Tibial nerve (tissue), 4 donors: ENCODE results near the gene ARL8A. TPM values are rescaled to one million over a fixed set of nuclear protein-coding genes. Genes with fewer than 3 reads are reported as not detected.
"Not testable (repeated sequence)": the region's sequence is repeated elsewhere in the genome, so short reads cannot be mapped to it uniquely, and the experiment has no call there.

Experiments used
- DNase-seq, 2 donors: peaks; one replicate each; pipeline ENCODE4 v3.0.0-alpha.2; 2019; ENCODE audit warnings: low spot score in 2 of 2
- H3K27ac ChIP-seq, 4 donors: fragments of 200-600 bp; sonication (generic) in 3 of 4; one replicate each; pipeline ENCODE4 v1.5.1; 2017 to 2019; ENCODE audit warnings: mild to moderate bottlenecking in 1 of 4
- H3K27me3 ChIP-seq, 2 donors: fragments of 200-600 bp; sonication (generic) in 1 of 2; one replicate each; pipeline versions ENCODE4 v1.5.1 to v1.6.0; 2017 to 2019
- H3K36me3 ChIP-seq, 3 donors: fragments of 200-600 bp; sonication (generic); one replicate each; pipeline ENCODE4 v1.5.1; 2018 to 2019
- H3K4me1 ChIP-seq, 4 donors: fragments of 200-600 bp; sonication (generic) in 3 of 4; one replicate each; pipeline ENCODE4 v1.5.1; 2017 to 2019
- H3K4me3 ChIP-seq, 4 donors: fragments of 200-600 bp; sonication (generic) in 3 of 4; one replicate each; pipeline ENCODE4 v1.5.1; 2017 to 2019; ENCODE audit warnings: mild to moderate bottlenecking in 1 of 4, moderate library complexity in 1 of 4
- H3K9me3 ChIP-seq, 4 donors: fragments of 200-600 bp; sonication (generic) in 3 of 4; one replicate each; pipeline ENCODE4 v1.5.1; 2017 to 2019
- EP300 ChIP-seq, 2 donors: sonication (generic); formaldehyde crosslinking; IDR thresholded peaks; one replicate each; pipeline ENCODE4 v1.6.1; 2017; ENCODE audit warnings: antibody characterized with exemption in 2 of 2, mild to moderate bottlenecking in 1 of 2
- POLR2A ChIP-seq, 2 donors: fragments of 450-650 bp; IDR thresholded peaks; one replicate each; pipeline ENCODE4 v1.6.1; 2017; ENCODE audit warnings: antibody characterized with exemption in 2 of 2, mild to moderate bottlenecking in 2 of 2, moderate library complexity in 2 of 2
- WGBS, 2 donors: methylation state at CpG; one replicate each; pipeline ENCODE4 v1.1.5; 2018; 5-methylcytosine and 5-hydroxymethylcytosine counted together
- total RNA-seq, 4 donors: library from RNA; depleted of rRNA; stranded (reverse); fragments of >200 nt; gene quantifications; one replicate each; pipeline ENCODE4 v1.1.0, GENCODE V29; 2016
- TF ChIP-seq, protein P1 (sequence below), 5 experiments: fragments of 200-600 bp in 3 of 5; fragments of 450-650 bp in 2 of 5; sonication (generic) in 3 of 5; IDR thresholded peaks; one replicate each; pipeline ENCODE4 v1.5.1; 2016 to 2019; ENCODE audit warnings: antibody characterized with exemption in 5 of 5, mild to moderate bottlenecking in 3 of 5, moderate library complexity in 2 of 5

Gene ARL8A
- total RNA-seq, 4 donors from 2014 or later: 35.0 to 64.5 (median 49.3) TPM

DNA sequence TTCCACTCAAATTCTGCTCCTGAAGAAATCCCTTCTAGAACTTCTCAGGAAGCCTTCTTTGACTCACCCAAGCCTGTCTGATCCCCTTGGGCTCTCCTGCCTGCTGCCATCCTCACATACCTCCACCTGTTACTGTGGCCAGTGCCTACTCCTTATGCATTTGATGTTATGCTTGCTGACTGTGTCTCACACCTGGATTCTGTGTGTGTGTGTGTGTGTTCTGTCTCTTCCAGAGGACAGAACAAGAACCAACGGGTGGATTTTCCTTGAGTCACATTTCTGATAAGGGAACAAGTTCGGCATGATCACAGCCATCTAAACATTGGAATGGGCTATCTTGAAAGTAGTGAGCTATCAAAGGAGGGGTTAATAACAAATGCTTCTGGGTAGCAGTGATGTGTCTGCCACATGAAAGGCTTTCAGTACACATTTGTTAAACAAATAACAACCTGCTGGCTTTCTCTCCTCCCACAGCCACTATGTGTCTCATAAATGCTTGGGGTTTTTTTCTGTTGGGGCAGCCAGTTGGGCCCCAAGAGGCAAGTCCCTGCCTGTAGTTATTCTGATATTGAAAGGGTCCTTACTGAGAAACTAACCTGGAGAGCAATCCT, 30.7 kb downstream of the ARL8A start:
- Histone ChIP-seq H3K4me1 (peaks cover 3 to 19% (median 17%) of the 10 kb centered on the region in 4 donors), H3K4me3 (no peak overlapping the region), H3K27ac (peak overlapping the region in 3 of 4 donors; percentile 61 to 77 (median 71)), H3K9me3 (no peaks in the 10 kb centered on the region), H3K36me3 (no peaks in the 10 kb centered on the region), H3K27me3 (no peaks in the 10 kb centered on the region)
- 69% methylated on average over 2 of the region's 2 CpGs for WGBS, 2 donors
- TF ChIP-seq, protein P1, sequence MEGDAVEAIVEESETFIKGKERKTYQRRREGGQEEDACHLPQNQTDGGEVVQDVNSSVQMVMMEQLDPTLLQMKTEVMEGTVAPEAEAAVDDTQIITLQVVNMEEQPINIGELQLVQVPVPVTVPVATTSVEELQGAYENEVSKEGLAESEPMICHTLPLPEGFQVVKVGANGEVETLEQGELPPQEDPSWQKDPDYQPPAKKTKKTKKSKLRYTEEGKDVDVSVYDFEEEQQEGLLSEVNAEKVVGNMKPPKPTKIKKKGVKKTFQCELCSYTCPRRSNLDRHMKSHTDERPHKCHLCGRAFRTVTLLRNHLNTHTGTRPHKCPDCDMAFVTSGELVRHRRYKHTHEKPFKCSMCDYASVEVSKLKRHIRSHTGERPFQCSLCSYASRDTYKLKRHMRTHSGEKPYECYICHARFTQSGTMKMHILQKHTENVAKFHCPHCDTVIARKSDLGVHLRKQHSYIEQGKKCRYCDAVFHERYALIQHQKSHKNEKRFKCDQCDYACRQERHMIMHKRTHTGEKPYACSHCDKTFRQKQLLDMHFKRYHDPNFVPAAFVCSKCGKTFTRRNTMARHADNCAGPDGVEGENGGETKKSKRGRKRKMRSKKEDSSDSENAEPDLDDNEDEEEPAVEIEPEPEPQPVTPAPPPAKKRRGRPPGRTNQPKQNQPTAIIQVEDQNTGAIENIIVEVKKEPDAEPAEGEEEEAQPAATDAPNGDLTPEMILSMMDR (IDR thresholded peaks at IDR 0.05): no peak
- TF ChIP-seq EP300 (IDR thresholded peaks at IDR 0.05) (no peak), POLR2A (IDR thresholded peaks at IDR 0.05) (no peak)
- DNase-seq: no peak

DNA sequence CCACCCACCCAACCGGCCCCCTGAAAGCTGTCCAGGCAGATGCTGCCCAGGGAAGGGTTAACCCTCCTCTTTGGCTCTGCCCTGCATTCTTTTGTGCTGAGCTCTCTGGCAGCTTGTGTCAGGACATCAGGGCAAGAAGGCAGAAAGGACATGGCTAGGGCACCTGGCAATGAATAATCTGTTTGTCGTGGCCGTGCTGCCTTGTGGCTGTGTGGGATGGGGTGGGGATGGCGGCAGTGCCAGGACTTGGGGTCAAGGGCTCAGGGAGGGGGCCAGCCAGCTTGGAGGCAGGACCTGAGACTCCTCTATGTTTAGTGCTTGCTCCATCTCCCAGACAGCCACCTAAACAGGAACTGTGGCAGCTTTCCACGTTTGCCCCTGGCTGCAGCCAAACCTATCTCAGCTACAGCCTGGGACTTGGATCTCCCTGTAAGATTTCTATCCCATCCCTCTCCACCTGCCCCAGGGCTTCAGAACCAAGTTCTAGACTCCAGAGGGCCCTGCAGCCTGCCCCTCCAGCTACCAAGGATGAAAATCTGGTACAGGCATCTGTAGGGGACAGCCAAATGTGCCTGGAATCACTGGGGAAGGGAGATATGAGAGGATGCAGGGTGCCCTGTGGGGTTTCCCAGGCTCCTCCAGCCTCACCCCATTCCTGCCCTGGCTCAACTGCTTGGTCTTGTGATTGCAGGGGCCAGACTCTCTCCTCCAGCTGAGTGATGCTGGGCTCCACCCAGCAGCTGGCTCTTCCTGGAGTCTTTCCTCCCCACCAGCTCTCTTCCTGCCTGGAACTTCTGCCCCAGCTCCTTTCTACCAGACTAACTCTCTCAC, 31.5 kb downstream of the ARL8A start:
- H3K27ac ChIP-seq: peak overlapping the region in 3 of 4 donors; percentile 61 to 77 (median 71)

DNA sequence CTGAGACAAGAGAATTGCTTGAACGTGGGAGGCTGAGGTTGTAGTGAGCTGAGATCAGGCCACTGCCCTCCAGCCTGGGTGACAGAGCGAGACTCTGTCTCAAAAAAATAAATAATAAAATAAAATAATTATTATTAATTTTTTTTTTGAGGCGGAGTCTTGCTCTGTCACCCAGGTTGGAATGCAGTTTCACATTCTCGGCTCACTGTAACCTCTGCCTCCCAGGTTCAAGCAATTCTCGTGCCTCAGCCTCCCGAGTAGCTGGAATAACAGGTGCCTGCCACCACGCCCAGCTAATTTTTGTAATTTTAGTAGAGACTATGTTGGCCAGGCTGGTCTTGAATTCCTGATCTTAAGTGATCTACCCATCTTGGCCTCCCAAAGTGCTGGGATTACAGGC, 32.9 kb downstream of the ARL8A start:
- not testable (repeated sequence) for DNase-seq, H3K27ac ChIP-seq
- 87 to 90% methylated on average over 7 of the region's 7 CpGs for WGBS, 2 donors

More for the DNA sequence above, 31.5 kb downstream of the ARL8A start:
- Histone ChIP-seq H3K36me3 (no peaks in the 10 kb centered on the region), H3K4me3 (no peak overlapping the region), H3K4me1 (peaks cover 3 to 20% (median 16%) of the 10 kb centered on the region in 4 donors), H3K9me3 (no peaks in the 10 kb centered on the region), H3K27me3 (no peaks in the 10 kb centered on the region)
- no peak for DNase-seq
- TF ChIP-seq, protein P1 (IDR thresholded peaks at IDR 0.05): no peak
- TF ChIP-seq POLR2A (IDR thresholded peaks at IDR 0.05): no peak
- peak in 1 of 2 donors; percentile 26 for TF ChIP-seq EP300 (IDR thresholded peaks at IDR 0.05)
- WGBS, 2 donors: 4 to 11% methylated on average over 5 of the region's 5 CpGs

DNA sequence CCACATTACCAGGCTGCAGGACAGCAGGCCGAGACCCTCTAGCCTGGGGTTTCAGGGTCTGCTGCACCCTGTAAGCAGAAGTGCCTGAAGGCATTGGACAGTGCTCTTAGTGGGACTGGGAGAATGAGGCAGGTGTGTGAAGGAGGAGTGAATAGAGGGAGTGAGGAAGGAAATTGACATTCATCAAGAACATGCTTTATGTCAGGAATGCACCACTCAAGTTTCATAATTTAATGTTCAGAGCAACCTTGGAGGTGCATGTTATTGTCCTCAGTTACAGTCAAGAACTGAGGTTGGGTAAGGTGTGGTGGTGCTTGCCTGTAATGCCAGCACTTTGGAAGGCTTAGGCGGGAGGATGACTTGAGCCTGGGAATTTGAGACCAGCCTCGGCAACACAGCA, 33.6 kb downstream of the ARL8A start:
- 82% methylated on average over 3 of the region's 3 CpGs for WGBS, 2 donors
- peaks cover 3 to 37% (median 16%) of the 10 kb centered on the region in 4 donors for H3K4me1 ChIP-seq
- no peak overlapping the region for H3K4me3 ChIP-seq
- TF ChIP-seq EP300 (IDR thresholded peaks at IDR 0.05) (no peak), POLR2A (IDR thresholded peaks at IDR 0.05) (no peak)
- TF ChIP-seq, protein P1 (IDR thresholded peaks at IDR 0.05): no peak
- DNase-seq: no peak
- no peaks in the 10 kb centered on the region for H3K27me3 ChIP-seq
- H3K27ac ChIP-seq: no peak overlapping the region
- no peaks in the 10 kb centered on the region for H3K36me3 ChIP-seq
- H3K9me3 ChIP-seq: no peaks in the 10 kb centered on the region

More for the DNA sequence above, 32.9 kb downstream of the ARL8A start:
- not testable (repeated sequence) for H3K36me3 ChIP-seq, H3K9me3 ChIP-seq, H3K4me3 ChIP-seq, H3K27me3 ChIP-seq
- peaks cover 3 to 35% (median 16%) of the 10 kb centered on the region in 4 donors for H3K4me1 ChIP-seq

DNA sequence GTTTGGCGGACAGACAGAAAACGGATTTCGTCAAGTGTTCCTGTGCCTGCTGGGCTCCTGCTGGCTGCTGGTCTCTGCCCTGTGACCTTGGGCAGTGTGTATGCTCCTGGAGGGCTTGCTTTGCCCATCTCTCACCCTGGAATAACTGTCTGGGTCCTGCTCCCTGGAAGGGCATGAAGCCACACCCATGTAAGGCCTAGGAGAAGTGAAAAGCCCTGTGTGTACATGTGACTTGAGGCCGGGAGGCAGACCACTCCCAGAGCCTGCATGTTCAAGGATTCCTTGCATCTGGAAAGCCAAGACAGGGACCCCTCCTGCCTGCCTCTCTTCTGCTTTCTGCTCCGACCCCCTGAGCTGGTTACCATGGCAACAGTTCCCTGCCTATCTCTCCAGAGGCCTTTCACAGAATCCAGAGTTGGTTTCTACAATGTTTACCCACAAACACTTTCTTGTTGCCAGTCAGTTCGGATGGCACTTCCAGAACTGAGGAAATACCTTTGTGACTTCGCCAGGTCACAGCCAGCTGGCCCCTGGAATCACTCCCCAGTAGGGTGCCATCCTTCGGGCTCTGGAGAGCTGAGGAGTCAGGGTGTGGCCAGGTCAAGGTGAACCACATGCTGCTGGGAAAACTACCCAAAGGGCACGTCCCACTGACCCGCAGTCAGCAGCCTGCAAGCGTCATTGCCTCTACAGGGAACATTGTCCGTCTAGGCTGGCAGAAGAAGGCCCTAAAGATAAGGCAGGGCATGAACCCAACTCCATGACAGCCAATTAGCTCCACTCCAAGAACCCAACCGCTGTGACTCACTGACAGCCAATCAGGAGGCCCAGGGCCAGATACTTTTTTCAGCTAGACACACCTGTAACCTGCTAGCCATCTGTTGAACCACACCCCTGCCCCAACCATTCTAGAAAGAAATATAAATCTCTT, 36.5 kb downstream of the ARL8A start:
- Histone ChIP-seq H3K4me1 (peaks cover 0 to 32% (median 6%) of the 10 kb centered on the region in 4 donors), H3K27me3 (no peaks in the 10 kb centered on the region), H3K9me3 (no peaks in the 10 kb centered on the region), H3K4me3 (no peak overlapping the region), H3K36me3 (no peaks in the 10 kb centered on the region), H3K27ac (peak overlapping the region in 2 of 4 donors; percentile 36 to 72)
- TF ChIP-seq POLR2A (IDR thresholded peaks at IDR 0.05): no peak
- TF ChIP-seq, protein P1 (IDR thresholded peaks at IDR 0.05): no peak
- TF ChIP-seq EP300 (IDR thresholded peaks at IDR 0.05): no peak
- 67 to 75% methylated on average over 13 of the region's 13 CpGs for WGBS, 2 donors
- DNase-seq: no peak
